ENCODE measurements around the gene KCNJ4.

GRCh38 chr22:38456272-38456835 lies 1.4 kb upstream of the KCNJ4 start:
- TF ChIP-seq CTCF (conservative IDR thresholded peaks at IDR 0.05 in 1 of 2, IDR thresholded peaks at IDR 0.05 in 1 of 2; ENCODE audit: extremely low read depth in 1 of 2, insufficient read depth in 1 of 2, low read depth in 1 of 2, low read length in 2 of 2) (no peak), EZH2 (IDR thresholded peaks at IDR 0.05; ENCODE audit: borderline replicate concordance, low read length) (no peak)
